Measurements from ENCODE around the gene MACO1. TPM values are rescaled to one million over a fixed set of nuclear protein-coding genes. Genes with fewer than 3 reads are reported as not detected.

Gene MACO1
- total RNA-seq, 1 donor from 2014 or later: 7.9 TPM

DNA sequence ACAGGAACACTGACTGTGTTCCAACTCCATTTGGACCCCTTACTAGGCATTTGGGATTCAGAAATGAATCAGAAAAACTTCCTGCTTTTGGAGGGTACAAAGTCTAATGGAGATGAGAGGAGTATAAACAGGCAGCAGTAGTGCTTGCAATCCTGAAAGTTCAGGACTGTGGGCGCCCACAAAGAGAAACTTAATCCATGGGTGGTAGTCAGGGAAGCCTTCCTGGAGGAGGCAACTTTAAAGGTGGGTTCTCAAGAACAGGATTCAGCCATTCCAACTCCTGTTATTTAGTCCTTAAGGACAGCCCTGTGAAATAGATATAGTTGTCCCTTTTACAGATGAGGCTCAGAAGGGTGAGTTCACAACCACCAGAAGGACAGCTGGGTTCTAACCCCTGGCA lies 110.7 kb downstream of the MACO1 start:
- no peak overlapping the region for H3K4me3 ChIP-seq (ENCODE audit: low read depth, low read length)
- no peak for DNase-seq (ENCODE audit: low read depth)
- TF ChIP-seq, protein P1, sequence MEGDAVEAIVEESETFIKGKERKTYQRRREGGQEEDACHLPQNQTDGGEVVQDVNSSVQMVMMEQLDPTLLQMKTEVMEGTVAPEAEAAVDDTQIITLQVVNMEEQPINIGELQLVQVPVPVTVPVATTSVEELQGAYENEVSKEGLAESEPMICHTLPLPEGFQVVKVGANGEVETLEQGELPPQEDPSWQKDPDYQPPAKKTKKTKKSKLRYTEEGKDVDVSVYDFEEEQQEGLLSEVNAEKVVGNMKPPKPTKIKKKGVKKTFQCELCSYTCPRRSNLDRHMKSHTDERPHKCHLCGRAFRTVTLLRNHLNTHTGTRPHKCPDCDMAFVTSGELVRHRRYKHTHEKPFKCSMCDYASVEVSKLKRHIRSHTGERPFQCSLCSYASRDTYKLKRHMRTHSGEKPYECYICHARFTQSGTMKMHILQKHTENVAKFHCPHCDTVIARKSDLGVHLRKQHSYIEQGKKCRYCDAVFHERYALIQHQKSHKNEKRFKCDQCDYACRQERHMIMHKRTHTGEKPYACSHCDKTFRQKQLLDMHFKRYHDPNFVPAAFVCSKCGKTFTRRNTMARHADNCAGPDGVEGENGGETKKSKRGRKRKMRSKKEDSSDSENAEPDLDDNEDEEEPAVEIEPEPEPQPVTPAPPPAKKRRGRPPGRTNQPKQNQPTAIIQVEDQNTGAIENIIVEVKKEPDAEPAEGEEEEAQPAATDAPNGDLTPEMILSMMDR (conservative IDR thresholded peaks at IDR 0.05; ENCODE audit: low read depth, low read length): no peak

DNA sequence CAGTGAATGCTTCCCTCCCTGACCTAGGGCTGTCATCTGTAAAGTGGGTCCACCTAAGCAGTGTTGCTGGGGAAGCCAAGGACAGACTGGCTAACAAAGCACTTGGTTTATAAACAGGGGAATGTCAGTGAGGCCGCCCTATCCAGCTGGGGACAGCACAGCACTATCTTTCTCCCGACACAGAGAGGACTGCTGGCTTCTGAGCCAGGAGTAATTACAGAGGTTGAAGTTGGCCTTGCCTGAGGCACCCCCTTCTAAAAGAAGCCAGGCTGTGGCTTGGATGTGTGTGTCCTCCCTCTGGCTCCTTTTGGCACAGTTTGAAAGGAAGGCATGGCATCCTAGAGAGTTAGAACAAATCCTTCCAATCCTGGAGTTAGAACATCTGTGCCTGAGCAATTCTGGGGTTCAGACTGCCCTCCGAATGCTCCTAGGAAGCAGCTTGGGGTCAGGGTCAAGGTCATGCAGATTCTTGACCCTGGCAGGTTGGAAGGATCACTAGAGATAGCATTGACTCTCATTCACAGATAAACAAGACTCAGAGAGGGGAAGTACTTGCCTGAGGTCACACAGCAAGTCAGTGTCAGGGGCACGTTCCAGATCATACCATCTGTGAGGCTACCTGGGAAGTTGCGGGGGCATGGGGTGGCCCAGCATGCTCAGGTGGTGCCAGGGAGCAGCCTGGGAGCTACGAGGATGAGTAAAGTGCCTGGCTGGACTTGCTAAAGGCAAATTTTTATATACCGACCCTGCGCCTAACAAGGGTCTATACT lies 111.4 kb downstream of the MACO1 start:
- DNase-seq (ENCODE audit: low read depth): no peak
- TF ChIP-seq, protein P1 (conservative IDR thresholded peaks at IDR 0.05; ENCODE audit: low read depth, low read length): no peak
- H3K4me3 ChIP-seq (ENCODE audit: low read depth, low read length): no peak overlapping the region

DNA sequence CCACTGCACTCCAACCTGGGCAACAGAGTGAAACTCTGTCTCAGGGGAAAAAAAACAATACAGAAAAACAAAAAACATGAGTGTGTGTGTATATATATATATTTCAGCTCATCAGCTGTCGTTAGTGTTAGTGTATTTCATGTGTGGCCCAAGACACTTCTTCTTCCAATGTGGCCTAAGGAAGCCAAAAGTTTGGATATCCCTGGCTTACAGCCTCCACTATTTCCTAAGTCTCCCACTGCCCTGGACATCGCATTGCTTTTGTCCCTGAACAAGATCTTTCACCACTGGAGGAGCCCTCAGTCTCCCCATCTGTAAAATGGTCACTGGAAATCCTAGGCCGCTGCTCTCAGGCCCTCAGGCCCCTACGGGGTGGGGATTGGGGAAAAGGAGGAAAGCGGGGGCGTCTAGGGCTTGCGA lies 112.3 kb downstream of the MACO1 start:
- peak overlapping the region; percentile 82 for H3K4me3 ChIP-seq (ENCODE audit: low read depth, low read length)
- TF ChIP-seq, protein P1 (conservative IDR thresholded peaks at IDR 0.05; ENCODE audit: low read depth, low read length): no peak
- no peak for DNase-seq (ENCODE audit: low read depth)

DNA sequence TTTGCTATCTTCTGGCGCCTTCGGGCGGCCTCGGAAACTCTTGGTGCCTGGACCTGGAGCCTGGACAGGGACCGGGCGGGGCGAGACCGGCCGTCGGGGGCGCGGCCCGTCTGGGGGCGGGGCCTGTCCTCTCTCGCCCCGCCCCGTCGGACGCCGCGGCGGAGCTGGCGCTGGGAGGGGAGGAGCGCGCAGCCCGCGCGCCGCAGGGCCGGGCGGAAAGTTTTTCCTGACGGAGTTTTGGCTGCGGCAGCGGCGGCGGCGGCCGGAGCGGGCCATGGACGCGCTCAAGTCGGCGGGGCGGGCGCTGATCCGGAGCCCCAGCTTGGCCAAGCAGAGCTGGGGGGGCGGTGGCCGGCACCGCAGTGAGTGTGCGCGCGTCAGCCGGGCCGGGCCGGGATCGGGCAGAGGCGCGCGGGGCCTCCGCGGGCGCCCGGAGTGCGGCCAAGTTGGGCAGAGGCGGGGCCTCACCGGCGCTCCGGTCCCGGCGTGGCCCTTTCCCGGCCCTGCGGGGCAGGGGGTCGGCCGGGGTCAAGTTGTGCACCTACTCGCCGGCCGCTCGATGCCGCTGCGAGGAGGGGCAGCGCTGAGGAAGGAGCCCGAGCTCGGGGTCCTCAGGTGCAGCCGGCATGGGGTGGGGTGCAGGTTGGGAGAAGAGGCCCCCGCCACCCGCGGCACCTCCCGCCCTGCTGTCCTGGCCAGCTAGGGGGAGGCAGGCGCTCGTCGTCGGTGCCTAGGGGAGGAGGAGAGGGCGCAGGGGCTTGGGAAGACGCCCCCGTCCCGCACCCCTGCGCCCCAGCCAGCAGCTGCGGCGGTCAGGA lies 112.9 kb downstream of the MACO1 start, which contains the start of gene LDLRAP1:
TSS of gene LDLRAP1 (plus strand) at position 182 of the 818 bp plus-strand sequence. CDS start at position 275, 93 bp downstream.
- H3K4me3 ChIP-seq (ENCODE audit: low read depth, low read length): peak within 1 kb of the TSS; percentile 82
- TF ChIP-seq, protein P1 (conservative IDR thresholded peaks at IDR 0.05; ENCODE audit: low read depth, low read length): no peak
- no peak for DNase-seq (ENCODE audit: low read depth)

DNA sequence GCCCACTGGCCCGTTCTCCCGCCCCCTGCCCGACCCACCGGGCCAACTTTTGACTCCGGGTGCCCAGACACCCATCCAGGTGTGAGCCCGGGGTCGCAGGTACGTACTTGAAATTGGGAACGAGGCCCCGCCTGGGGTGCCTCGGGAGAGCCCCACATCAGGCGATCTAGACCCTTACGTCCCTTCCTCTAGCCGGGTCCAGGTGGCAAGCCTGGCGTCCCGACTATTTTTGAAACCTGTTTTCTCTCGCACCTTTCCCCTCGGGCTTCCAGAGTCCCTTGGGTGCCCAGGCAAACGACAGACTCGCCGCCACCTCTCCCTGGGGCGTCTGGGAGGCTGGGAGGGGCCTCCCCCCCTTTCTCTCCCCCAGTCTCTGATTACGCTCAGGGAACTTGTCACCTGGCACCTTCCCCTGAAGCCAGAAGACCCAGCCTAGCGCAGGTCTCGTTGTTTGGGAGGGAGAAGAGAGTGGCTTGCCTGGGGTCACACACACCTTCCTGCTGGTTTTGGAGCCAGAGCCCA lies 113.6 kb downstream of the MACO1 start:
- no peak for DNase-seq (ENCODE audit: low read depth)
- H3K4me3 ChIP-seq (ENCODE audit: low read depth, low read length): peak overlapping the region; percentile 82
- TF ChIP-seq, protein P1 (conservative IDR thresholded peaks at IDR 0.05; ENCODE audit: low read depth, low read length): no peak

DNA sequence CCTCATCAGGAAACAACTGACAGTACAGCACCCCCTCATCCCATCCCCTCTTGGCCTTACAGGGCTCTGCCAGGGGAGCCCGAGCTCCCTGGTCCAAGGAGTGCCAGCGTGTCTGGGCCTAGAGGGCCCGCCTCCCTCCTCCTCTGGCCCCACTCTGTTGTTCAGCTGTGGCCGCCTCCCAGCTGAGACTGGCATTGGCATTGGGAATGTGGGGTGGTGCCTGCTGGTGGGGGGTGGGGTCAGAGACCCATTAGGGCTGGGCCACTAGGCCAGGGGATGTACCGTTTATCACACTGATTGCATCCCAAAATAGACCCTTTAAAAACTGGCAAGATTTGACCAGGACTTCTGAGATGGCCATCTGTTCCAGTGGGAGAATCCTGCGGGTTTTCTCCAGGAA lies 114.1 kb downstream of the MACO1 start:
- DNase-seq (ENCODE audit: low read depth): no peak
- peak overlapping the region; percentile 82 for H3K4me3 ChIP-seq (ENCODE audit: low read depth, low read length)
- TF ChIP-seq, protein P1 (conservative IDR thresholded peaks at IDR 0.05; ENCODE audit: low read depth, low read length): no peak

Measured in epithelial cell of proximal tubule (primary cell).